ENCODE measurements around the gene IL1A.

DNA sequence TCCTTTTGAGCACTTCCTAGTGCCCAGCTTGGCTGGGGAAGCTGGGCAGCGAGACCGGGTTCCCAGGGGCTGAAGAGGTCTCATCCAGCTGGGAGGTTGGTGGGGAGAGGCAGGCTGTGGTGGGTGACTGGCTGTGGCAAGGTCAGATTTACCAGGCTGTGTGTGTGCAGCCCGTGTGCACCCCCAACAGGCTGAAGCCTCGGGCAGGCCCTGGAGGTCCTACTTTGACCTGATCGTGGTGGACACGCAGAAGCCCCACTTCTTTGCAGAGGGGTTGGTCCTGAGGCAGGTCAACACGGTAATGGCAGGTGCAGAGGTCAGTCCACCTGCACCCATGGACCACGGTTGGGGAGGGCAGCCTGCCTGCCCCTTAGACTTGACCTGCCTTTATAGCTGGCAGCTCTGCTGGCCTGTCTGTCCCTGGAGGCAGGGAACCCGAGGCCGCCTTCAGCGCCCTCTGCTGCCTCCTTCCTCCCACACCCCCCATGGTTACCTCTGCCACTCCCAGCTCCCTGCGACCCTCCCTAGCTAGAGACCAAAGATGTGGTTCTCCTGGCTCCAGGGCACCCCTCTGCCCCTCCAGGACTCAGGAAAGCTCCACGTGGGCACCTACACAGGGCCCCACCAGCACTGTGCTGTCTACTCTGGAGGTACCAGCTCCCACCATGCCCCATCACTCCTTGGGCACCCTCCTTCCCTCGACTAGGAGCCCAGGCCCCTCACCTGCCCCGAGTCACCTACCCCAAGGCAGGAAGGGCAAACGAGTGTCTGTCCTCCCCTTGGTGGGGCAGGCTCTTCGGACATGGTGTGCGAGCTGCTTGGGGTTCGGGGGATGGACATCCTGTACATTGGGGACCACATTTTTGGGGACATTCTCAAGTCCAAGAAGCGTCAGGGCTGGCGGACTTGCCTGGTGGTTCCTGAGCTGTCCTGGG is 59.4 kb downstream of the IL1A start:
- TF ChIP-seq, protein P1, sequence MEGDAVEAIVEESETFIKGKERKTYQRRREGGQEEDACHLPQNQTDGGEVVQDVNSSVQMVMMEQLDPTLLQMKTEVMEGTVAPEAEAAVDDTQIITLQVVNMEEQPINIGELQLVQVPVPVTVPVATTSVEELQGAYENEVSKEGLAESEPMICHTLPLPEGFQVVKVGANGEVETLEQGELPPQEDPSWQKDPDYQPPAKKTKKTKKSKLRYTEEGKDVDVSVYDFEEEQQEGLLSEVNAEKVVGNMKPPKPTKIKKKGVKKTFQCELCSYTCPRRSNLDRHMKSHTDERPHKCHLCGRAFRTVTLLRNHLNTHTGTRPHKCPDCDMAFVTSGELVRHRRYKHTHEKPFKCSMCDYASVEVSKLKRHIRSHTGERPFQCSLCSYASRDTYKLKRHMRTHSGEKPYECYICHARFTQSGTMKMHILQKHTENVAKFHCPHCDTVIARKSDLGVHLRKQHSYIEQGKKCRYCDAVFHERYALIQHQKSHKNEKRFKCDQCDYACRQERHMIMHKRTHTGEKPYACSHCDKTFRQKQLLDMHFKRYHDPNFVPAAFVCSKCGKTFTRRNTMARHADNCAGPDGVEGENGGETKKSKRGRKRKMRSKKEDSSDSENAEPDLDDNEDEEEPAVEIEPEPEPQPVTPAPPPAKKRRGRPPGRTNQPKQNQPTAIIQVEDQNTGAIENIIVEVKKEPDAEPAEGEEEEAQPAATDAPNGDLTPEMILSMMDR (IDR thresholded peaks at IDR 0.05; ENCODE audit: poor library complexity) = peak; percentile 14
- TF ChIP-seq EZH2 (IDR thresholded peaks at IDR 0.05; ENCODE audit: borderline replicate concordance) = no peak
